Measurements from ENCODE around the gene GTF3A.

The GTF3A gene

GRCh38 chr13:27442797-27443196 is 18.4 kb downstream of the GTF3A start:
- no peak for TF ChIP-seq CTCF (IDR thresholded peaks at IDR 0.05; ENCODE audit: control insufficient read depth, extremely low read depth, insufficient read depth)
- no peak for DNase-seq (ENCODE audit: low read depth)
- H3K4me3 ChIP-seq (ENCODE audit: low read depth, low read length): no peak overlapping the region

GRCh38 chr13:27446986-27447583 is 22.7 kb downstream of the GTF3A start:
- DNase-seq (ENCODE audit: low read depth): no peak
- TF ChIP-seq CTCF (IDR thresholded peaks at IDR 0.05; ENCODE audit: control insufficient read depth, extremely low read depth, insufficient read depth): no peak
- H3K4me3 ChIP-seq (ENCODE audit: low read depth, low read length): no peak overlapping the region

- TF ChIP-seq CTCF (IDR thresholded peaks at IDR 0.05; ENCODE audit: control insufficient read depth, extremely low read depth, insufficient read depth): no peak
- no peak for DNase-seq (ENCODE audit: low read depth)
- H3K4me3 ChIP-seq (ENCODE audit: low read depth, low read length): no peak overlapping the region
Measured at GRCh38 chr13:27448308-27448707, 23.9 kb downstream of the GTF3A start.

GRCh38 chr13:27449081-27449603 is 24.7 kb downstream of the GTF3A start:
- TF ChIP-seq CTCF (IDR thresholded peaks at IDR 0.05; ENCODE audit: control insufficient read depth, extremely low read depth, insufficient read depth): no peak
- H3K4me3 ChIP-seq (ENCODE audit: low read depth, low read length): peak overlapping the region; percentile 85
- no peak for DNase-seq (ENCODE audit: low read depth)

- peak within 1 kb of the TSS; percentile 85 for H3K4me3 ChIP-seq (ENCODE audit: low read depth, low read length)
- TF ChIP-seq CTCF (IDR thresholded peaks at IDR 0.05; ENCODE audit: control insufficient read depth, extremely low read depth, insufficient read depth): no peak
- peak; percentile 81 for DNase-seq (ENCODE audit: low read depth)
Measured at GRCh38 chr13:27449936-27450828, 25.8 kb downstream of the GTF3A start, which contains the start of gene MTIF3. Gene MTIF3 (minus strand): TSS chr13:27450564. CDS start chr13:27440448, 10,116 bp downstream.

GRCh38 chr13:27450921-27451471 is 26.6 kb downstream of the GTF3A start:
- peak; percentile 76 for DNase-seq (ENCODE audit: low read depth)

More at GRCh38 chr13:27450921-27451471, 26.6 kb downstream of the GTF3A start:
- TF ChIP-seq CTCF (IDR thresholded peaks at IDR 0.05; ENCODE audit: control insufficient read depth, extremely low read depth, insufficient read depth): no peak
- H3K4me3 ChIP-seq (ENCODE audit: low read depth, low read length): peak overlapping the region; percentile 85

Measured in LNCaP clone FGC (cell line).